ENCODE results near the gene ZSCAN5C.

DNA sequence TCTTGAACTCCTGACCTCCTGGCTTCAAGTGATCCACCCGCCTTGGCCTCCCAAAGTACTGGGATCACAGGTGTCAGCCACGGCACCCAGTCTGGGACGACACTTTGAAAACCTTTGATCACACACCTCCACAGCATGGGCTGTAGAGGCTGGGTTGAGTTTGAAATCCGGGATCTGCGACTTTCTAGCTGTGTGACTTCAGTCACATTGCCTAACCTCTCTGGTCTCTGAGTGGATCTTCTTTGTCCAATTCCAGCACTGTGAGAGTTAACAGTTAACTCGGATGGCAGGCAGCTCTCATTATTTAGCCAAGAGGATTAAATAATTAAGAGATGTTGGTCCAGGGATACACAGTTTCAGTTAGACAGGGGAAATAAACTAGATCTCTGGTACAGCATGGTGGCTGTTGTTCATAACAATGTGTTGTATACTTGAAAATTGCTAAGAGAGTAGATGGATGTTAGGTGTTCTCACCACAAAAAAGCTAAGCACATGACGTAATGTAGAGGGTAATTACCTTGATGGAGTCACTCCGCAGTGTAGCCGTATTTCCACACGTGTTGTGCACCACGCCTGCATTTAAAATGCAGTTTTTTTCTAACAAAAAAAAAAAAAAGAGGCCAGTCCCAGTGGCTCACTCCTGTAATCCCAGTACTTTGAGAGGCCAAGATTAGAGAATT is 24.4 kb upstream of the ZSCAN5C start:
- TF ChIP-seq, protein P1, sequence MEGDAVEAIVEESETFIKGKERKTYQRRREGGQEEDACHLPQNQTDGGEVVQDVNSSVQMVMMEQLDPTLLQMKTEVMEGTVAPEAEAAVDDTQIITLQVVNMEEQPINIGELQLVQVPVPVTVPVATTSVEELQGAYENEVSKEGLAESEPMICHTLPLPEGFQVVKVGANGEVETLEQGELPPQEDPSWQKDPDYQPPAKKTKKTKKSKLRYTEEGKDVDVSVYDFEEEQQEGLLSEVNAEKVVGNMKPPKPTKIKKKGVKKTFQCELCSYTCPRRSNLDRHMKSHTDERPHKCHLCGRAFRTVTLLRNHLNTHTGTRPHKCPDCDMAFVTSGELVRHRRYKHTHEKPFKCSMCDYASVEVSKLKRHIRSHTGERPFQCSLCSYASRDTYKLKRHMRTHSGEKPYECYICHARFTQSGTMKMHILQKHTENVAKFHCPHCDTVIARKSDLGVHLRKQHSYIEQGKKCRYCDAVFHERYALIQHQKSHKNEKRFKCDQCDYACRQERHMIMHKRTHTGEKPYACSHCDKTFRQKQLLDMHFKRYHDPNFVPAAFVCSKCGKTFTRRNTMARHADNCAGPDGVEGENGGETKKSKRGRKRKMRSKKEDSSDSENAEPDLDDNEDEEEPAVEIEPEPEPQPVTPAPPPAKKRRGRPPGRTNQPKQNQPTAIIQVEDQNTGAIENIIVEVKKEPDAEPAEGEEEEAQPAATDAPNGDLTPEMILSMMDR (IDR thresholded peaks at IDR 0.05; ENCODE audit: control extremely low read depth in 1 of 3, insufficient read depth in 1 of 3, low read depth in 1 of 3, low read length in 3 of 3): no peak
- no peak for TF ChIP-seq POLR2AphosphoS5 (IDR thresholded peaks at IDR 0.05; ENCODE audit: low read depth, low read length)
- TF ChIP-seq TBP (IDR thresholded peaks at IDR 0.05; ENCODE audit: low read depth, low read length): no peak
- TF ChIP-seq CBX5 (IDR thresholded peaks at IDR 0.05; ENCODE audit: low read depth, low read length): no peak
- TF ChIP-seq GABPA (IDR thresholded peaks at IDR 0.05; ENCODE audit: borderline replicate concordance, insufficient read depth, low read length): no peak
- TF ChIP-seq SAP30 (IDR thresholded peaks at IDR 0.05; ENCODE audit: insufficient read depth, insufficient replicate concordance, low read length): no peak
- TF ChIP-seq RFX5 (IDR thresholded peaks at IDR 0.05; ENCODE audit: borderline replicate concordance, low read depth, low read length): no peak
- no peak for TF ChIP-seq EGR1 (IDR thresholded peaks at IDR 0.05; ENCODE audit: borderline replicate concordance, low read depth, low read length)

All from H1 (cell line).